Measurements from ENCODE around the gene NAXE. TPM values are rescaled to one million over a fixed set of nuclear protein-coding genes. Genes with fewer than 3 reads are reported as not detected.

NAXE gene
- total and polyA plus RNA-seq, 2 of the 13 experiments (the other 11 are each of a cell fraction or from before 2014, with no cell fraction given), result 39.4 to 59.4 TPM

DNA sequence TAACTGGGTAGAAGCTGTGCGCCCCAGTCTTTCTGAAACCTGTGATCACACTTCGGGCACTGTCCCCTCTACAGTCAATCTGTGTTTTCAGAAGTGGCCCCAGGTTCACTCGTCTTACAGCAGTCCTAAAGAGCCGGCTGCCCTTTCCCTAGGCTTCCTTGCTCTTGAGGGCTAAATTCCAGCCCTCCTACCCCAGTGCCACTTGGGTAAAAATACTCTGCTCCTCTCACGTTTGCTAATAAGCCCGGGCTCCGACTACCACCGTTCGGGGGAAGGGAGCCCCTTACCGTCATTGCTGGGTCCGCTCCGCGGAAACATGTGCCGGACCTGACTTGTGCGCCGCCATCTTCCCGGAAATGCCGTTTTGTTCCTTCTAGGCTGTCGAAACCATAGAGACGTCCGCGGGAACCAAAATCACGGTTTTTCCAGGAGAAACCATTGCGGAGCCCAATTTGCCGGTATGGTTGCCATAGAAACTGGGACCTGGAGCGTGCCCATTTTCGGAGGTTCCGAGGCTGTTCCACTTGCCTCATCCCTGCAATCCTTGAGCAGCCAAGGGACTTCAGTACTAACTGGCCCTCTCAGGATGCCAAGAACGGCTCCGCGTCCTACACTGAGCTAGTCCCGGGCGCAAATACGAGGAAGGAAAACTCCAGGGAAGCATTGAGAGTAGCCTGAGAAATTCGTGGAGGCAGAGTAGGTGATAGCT lies 9.7 kb downstream of the NAXE start, which contains the start of gene GPATCH4 (continued):
- TF ChIP-seq ISL2 (CRISPR knock-in tag; IDR thresholded peaks at IDR 0.05) (0 out of 2 replicates have a peak, but pooled peaks have one; percentile 34), FOXC1 (CRISPR knock-in tag; IDR thresholded peaks at IDR 0.05; ENCODE audit: borderline replicate concordance) (peak; percentile 58; the same call in 1 of the 2 replicates), ZNF460 (CRISPR knock-in tag; IDR thresholded peaks at IDR 0.05; ENCODE audit: borderline replicate concordance) (no peak), MAFK (conservative IDR thresholded peaks at IDR 0.05 in 1 of 2, IDR thresholded peaks at IDR 0.05 in 1 of 2; ENCODE audit: low read length in 2 of 2) (no peak), NFRKB (IDR thresholded peaks at IDR 0.05) (peak; percentile 38; the same call in 1 of the 2 replicates), ZNF232 (CRISPR knock-in tag; IDR thresholded peaks at IDR 0.05; ENCODE audit: borderline replicate concordance) (peak; percentile 94), ZNF430 (CRISPR knock-in tag; IDR thresholded peaks at IDR 0.05) (peak; percentile 76), CBFB (CRISPR knock-in tag; IDR thresholded peaks at IDR 0.05) (peak; percentile 73; the same call in 1 of the 2 replicates), ZNF777 (CRISPR knock-in tag; IDR thresholded peaks at IDR 0.05) (peak; percentile 56; the same call in 1 of the 2 replicates), SETDB1 (CRISPR knock-in tag; IDR thresholded peaks at IDR 0.05; ENCODE audit: borderline replicate concordance) (no peak), EEA1 (CRISPR knock-in tag; IDR thresholded peaks at IDR 0.05; ENCODE audit: borderline replicate concordance) (no peak), RFX3 (CRISPR knock-in tag; IDR thresholded peaks at IDR 0.05) (peak; percentile 73), ZBTB3 (CRISPR knock-in tag; IDR thresholded peaks at IDR 0.05; ENCODE audit: borderline replicate concordance, low read depth) (0 out of 2 replicates have a peak, but pooled peaks have one; percentile 20), ZSCAN31 (CRISPR knock-in tag; IDR thresholded peaks at IDR 0.05; ENCODE audit: low read depth) (peak; percentile 72; the same call in 1 of the 2 replicates)
- TF ChIP-seq, protein P1, sequence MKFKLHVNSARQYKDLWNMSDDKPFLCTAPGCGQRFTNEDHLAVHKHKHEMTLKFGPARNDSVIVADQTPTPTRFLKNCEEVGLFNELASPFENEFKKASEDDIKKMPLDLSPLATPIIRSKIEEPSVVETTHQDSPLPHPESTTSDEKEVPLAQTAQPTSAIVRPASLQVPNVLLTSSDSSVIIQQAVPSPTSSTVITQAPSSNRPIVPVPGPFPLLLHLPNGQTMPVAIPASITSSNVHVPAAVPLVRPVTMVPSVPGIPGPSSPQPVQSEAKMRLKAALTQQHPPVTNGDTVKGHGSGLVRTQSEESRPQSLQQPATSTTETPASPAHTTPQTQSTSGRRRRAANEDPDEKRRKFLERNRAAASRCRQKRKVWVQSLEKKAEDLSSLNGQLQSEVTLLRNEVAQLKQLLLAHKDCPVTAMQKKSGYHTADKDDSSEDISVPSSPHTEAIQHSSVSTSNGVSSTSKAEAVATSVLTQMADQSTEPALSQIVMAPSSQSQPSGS (CRISPR knock-in tag; IDR thresholded peaks at IDR 0.05), result peak; percentile 7
- TF ChIP-seq, protein P2, sequence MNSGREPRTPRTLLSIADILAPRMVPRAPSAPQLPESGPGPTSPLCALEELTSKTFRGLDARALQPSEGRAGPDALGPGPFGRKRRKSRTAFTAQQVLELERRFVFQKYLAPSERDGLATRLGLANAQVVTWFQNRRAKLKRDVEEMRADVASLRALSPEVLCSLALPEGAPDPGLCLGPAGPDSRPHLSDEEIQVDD (CRISPR knock-in tag; IDR thresholded peaks at IDR 0.05; ENCODE audit: borderline replicate concordance), result no peak
- TF ChIP-seq, protein P3, sequence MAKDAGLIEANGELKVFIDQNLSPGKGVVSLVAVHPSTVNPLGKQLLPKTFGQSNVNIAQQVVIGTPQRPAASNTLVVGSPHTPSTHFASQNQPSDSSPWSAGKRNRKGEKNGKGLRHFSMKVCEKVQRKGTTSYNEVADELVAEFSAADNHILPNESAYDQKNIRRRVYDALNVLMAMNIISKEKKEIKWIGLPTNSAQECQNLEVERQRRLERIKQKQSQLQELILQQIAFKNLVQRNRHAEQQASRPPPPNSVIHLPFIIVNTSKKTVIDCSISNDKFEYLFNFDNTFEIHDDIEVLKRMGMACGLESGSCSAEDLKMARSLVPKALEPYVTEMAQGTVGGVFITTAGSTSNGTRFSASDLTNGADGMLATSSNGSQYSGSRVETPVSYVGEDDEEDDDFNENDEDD (CRISPR knock-in tag; IDR thresholded peaks at IDR 0.05; ENCODE audit: borderline replicate concordance), result peak; percentile 78; the same call in 1 of the 2 replicates
- TF ChIP-seq, protein P4, sequence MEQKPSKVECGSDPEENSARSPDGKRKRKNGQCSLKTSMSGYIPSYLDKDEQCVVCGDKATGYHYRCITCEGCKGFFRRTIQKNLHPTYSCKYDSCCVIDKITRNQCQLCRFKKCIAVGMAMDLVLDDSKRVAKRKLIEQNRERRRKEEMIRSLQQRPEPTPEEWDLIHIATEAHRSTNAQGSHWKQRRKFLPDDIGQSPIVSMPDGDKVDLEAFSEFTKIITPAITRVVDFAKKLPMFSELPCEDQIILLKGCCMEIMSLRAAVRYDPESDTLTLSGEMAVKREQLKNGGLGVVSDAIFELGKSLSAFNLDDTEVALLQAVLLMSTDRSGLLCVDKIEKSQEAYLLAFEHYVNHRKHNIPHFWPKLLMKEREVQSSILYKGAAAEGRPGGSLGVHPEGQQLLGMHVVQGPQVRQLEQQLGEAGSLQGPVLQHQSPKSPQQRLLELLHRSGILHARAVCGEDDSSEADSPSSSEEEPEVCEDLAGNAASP (CRISPR knock-in tag; IDR thresholded peaks at IDR 0.05; ENCODE audit: borderline replicate concordance), result peak; percentile 63; the same call in 1 of the 2 replicates
- TF ChIP-seq, protein P5, sequence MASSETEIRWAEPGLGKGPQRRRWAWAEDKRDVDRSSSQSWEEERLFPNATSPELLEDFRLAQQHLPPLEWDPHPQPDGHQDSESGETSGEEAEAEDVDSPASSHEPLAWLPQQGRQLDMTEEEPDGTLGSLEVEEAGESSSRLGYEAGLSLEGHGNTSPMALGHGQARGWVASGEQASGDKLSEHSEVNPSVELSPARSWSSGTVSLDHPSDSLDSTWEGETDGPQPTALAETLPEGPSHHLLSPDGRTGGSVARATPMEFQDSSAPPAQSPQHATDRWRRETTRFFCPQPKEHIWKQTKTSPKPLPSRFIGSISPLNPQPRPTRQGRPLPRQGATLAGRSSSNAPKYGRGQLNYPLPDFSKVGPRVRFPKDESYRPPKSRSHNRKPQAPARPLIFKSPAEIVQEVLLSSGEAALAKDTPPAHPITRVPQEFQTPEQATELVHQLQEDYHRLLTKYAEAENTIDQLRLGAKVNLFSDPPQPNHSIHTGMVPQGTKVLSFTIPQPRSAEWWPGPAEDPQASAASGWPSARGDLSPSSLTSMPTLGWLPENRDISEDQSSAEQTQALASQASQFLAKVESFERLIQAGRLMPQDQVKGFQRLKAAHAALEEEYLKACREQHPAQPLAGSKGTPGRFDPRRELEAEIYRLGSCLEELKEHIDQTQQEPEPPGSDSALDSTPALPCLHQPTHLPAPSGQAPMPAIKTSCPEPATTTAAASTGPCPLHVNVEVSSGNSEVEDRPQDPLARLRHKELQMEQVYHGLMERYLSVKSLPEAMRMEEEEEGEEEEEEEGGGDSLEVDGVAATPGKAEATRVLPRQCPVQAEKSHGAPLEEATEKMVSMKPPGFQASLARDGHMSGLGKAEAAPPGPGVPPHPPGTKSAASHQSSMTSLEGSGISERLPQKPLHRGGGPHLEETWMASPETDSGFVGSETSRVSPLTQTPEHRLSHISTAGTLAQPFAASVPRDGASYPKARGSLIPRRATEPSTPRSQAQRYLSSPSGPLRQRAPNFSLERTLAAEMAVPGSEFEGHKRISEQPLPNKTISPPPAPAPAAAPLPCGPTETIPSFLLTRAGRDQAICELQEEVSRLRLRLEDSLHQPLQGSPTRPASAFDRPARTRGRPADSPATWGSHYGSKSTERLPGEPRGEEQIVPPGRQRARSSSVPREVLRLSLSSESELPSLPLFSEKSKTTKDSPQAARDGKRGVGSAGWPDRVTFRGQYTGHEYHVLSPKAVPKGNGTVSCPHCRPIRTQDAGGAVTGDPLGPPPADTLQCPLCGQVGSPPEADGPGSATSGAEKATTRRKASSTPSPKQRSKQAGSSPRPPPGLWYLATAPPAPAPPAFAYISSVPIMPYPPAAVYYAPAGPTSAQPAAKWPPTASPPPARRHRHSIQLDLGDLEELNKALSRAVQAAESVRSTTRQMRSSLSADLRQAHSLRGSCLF (CRISPR knock-in tag; IDR thresholded peaks at IDR 0.05; ENCODE audit: borderline replicate concordance), result 0 out of 2 replicates have a peak, but pooled peaks have one; percentile 26

Data from HepG2 (cell line).